Measurements from ENCODE around the gene TMCC2.
A peak's percentile ranks its signal among the peaks of the same experiment; 100 is the strongest.

The TMCC2 gene

DNA sequence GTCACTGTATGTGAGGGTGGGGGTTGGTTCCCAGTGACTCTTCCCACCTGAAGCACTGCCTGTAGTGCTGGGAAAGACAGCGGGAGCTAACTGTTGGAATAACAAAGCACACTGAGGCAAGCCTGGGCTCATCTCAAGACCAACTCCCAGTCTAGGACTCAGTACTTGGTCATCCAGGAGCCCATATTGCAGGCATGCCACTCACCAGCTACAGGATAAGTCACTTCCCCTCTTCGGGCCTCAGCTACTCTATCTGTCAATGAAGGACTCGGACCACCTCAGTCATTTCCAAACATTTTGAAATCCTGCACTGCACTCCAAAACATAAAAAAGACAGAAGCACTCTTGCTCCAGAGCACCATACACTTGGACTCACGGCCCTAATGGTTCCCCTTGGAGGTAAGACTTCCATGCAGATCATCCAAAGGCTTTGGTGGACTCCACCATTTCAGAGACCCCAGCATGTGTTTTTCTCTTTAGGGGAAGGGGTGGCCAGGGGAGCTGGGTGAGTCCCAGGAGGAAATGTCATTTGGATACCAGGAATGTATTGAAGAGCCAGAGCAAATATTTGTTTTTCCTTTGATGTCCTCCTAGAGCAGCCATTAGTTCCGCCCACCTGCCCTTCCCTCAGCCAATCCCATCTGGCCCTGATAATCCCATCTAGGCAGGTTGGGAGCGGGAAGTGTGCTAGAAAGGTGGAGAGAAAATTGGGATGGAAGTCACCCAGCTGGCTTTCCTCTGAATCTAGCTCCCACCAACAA, 90.7 kb downstream of the TMCC2 start:
- Histone ChIP-seq H3K27ac (peak overlapping the region; percentile 11), H3K4me3 (ENCODE audit: low read depth, low read length) (no peak overlapping the region)

DNA sequence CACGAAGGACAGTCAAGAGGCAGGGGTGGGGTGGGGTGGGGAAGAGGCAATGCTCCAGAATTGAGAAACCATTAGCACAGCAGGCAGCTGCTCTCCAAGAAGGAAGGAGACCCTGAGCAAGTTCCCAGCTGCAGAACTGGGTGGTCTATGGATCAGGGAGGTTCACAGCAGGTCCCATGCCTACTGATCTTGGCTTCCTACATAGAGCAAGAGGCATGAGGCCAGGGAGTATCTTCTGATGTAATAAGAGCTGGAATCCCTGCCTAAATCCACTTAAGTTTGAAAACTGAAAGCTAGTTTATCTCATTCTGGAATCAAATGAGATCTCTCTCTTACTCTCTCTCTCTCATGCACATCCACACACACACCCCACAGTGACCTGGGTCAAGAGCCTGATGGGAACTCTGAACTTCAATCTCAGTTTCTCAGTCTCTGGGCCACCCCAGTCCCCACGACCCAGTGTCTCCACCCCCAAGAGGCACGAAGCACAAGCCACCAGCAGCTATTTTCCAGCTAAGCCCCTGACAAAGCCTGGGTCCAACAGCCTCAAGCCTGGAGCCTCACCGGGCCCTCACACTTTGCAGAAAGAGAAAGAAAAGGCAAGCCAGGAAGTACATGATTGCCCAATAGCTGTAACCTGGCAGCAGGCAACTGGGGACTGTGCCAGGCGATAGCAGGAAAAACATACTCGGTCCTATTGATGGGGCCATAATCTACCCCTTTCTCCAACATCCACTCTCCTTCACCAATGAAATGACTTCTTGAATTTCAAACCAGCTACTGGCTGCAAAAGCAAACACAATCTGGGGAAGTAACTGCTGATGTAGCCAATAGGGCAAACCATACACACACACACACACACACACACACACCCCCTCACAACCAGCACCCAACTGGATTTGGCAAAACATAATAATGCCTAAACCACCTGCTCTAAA, 91.6 kb downstream of the TMCC2 start:
- TF ChIP-seq, protein P1, sequence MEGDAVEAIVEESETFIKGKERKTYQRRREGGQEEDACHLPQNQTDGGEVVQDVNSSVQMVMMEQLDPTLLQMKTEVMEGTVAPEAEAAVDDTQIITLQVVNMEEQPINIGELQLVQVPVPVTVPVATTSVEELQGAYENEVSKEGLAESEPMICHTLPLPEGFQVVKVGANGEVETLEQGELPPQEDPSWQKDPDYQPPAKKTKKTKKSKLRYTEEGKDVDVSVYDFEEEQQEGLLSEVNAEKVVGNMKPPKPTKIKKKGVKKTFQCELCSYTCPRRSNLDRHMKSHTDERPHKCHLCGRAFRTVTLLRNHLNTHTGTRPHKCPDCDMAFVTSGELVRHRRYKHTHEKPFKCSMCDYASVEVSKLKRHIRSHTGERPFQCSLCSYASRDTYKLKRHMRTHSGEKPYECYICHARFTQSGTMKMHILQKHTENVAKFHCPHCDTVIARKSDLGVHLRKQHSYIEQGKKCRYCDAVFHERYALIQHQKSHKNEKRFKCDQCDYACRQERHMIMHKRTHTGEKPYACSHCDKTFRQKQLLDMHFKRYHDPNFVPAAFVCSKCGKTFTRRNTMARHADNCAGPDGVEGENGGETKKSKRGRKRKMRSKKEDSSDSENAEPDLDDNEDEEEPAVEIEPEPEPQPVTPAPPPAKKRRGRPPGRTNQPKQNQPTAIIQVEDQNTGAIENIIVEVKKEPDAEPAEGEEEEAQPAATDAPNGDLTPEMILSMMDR (IDR thresholded peaks at IDR 0.05) = no peak
- H3K9me3 ChIP-seq (ENCODE audit: control insufficient read depth, low read length) = no peaks in the 10 kb centered on the region
- H3K36me3 ChIP-seq (ENCODE audit: control insufficient read depth, insufficient read depth, low read length) = no peaks in the 10 kb centered on the region
- peak overlapping the region; percentile 50 for H2AFZ ChIP-seq
- no peaks in the 10 kb centered on the region for H3K27me3 ChIP-seq (ENCODE audit: control insufficient read depth, insufficient read depth, low read length)
- peak overlapping the region; percentile 48 for H3K4me2 ChIP-seq (ENCODE audit: low read length)
- H3K4me1 ChIP-seq = peaks cover 20% of the 10 kb centered on the region
- peaks cover 2% of the 10 kb centered on the region for H3K79me2 ChIP-seq
- peak overlapping the region; percentile 73 for H3K27ac ChIP-seq
- H3K4me3 ChIP-seq (ENCODE audit: low read depth, low read length) = no peak overlapping the region
- no peak overlapping the region for H3K9ac ChIP-seq

More for the DNA sequence above, 90.7 kb downstream of the TMCC2 start:
- H3K4me1 ChIP-seq = peaks cover 20% of the 10 kb centered on the region
- H3K4me2 ChIP-seq (ENCODE audit: low read length) = peak overlapping the region; percentile 4
- H3K9ac ChIP-seq = no peak overlapping the region
- TF ChIP-seq, protein P1 (IDR thresholded peaks at IDR 0.05) = no peak
- no peaks in the 10 kb centered on the region for H3K36me3 ChIP-seq (ENCODE audit: control insufficient read depth, insufficient read depth, low read length)
- no peak overlapping the region for H2AFZ ChIP-seq
- peaks cover 2% of the 10 kb centered on the region for H3K79me2 ChIP-seq
- no peaks in the 10 kb centered on the region for H3K27me3 ChIP-seq (ENCODE audit: control insufficient read depth, insufficient read depth, low read length)
- no peaks in the 10 kb centered on the region for H3K9me3 ChIP-seq (ENCODE audit: control insufficient read depth, low read length)

DNA sequence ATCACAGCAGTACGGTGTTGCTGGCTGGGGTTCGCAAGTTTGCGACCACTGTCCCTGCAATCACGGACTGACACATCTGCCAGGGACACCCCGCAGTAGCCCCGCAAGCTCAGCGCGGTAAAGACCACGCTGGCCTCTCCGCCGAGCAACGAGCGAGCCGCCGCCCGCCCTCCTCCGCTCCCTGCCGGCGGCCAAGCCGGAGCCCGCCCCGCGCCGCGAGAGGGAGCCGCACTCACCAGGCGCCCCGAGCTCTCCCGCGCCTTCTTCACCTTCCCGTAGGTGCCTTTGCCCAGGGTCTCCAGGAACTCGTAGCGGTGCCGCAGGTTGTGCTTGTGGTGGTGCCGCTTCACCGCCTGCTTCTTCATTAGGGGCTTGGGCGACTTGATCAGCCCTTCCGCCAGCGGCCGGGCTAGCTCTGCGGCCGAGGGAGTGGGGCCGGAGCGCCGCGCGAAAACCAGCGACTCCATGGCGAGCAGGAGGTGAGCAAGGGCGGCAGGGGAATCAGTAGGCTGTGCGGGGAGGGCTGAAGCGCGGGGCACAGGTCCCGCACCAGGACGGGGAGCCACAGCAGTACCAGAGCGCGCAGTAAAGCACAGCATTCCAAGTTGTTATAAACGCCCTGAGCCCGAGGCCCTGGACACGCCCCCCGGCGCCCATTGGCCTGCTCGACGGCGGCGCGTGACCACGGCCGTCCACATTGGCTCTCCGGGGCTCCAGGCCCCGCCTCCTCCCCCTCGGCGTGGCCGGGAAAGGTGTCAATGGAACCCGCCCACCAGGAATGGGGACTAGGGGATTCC, 93.6 kb downstream of the TMCC2 start, which contains the start of gene NUAK2:
TSS of gene NUAK2 (minus strand) at position 584 of the 797 bp plus-strand sequence. CDS start at position 467, 117 bp downstream.
- Histone ChIP-seq H3K27me3 (ENCODE audit: control insufficient read depth, insufficient read depth, low read length) (no peaks in the 10 kb centered on the region), H2AFZ (peak within 1 kb of the TSS; percentile 89), H3K9me3 (ENCODE audit: control insufficient read depth, low read length) (no peaks in the 10 kb centered on the region), H3K36me3 (ENCODE audit: control insufficient read depth, insufficient read depth, low read length) (no peaks in the 10 kb centered on the region), H3K9ac (no peak within 1 kb of the TSS), H3K4me2 (ENCODE audit: low read length) (peak within 1 kb of the TSS; percentile 96), H3K4me3 (ENCODE audit: low read depth, low read length) (peak within 1 kb of the TSS; percentile 82), H3K4me1 (peaks cover 14% of the 10 kb centered on the region), H3K27ac (peak within 1 kb of the TSS; percentile 72), H3K79me2 (no peaks in the 10 kb centered on the region)
- TF ChIP-seq, protein P1 (IDR thresholded peaks at IDR 0.05) = peak; percentile 26

DNA sequence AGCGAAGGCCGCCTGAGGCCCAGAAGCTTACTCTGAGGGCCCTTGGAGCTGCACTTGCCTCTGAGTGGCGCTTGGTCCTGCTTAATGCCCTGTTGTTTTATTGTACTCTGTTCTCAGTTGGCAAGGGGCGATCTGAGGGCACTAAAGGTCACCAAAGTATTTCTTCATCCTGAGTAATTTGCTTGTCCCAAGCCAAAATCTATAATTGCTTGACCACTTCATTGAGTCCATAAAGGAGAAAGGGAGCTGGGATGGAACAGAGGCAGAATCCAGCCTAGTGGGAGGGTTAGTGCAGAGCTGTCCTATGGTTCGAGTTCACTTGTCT, 94.2 kb downstream of the TMCC2 start:
- no peaks in the 10 kb centered on the region for H3K36me3 ChIP-seq (ENCODE audit: control insufficient read depth, insufficient read depth, low read length)
- peaks cover 11% of the 10 kb centered on the region for H3K4me1 ChIP-seq
- H3K27me3 ChIP-seq (ENCODE audit: control insufficient read depth, insufficient read depth, low read length) = no peaks in the 10 kb centered on the region
- peak overlapping the region; percentile 89 for H2AFZ ChIP-seq
- no peaks in the 10 kb centered on the region for H3K9me3 ChIP-seq (ENCODE audit: control insufficient read depth, low read length)
- TF ChIP-seq, protein P1 (IDR thresholded peaks at IDR 0.05) = no peak
- no peak overlapping the region for H3K27ac ChIP-seq
- H3K4me3 ChIP-seq (ENCODE audit: low read depth, low read length) = peak overlapping the region; percentile 82
- peak overlapping the region; percentile 96 for H3K4me2 ChIP-seq (ENCODE audit: low read length)
- H3K9ac ChIP-seq = no peak overlapping the region
- no peaks in the 10 kb centered on the region for H3K79me2 ChIP-seq
